GM12878 (cell line): ENCODE results near the gene PIPOX.

Source experiments
- CTCF ChIP-seq, 3 experiments: IDR thresholded peaks in 2 of 3; conservative IDR thresholded peaks in 1 of 3; 2 replicates each; pipeline ENCODE4 v1.5.1; 2011; ENCODE audit warnings: low read depth in 3 of 3, low read length in 3 of 3, mild to moderate bottlenecking in 3 of 3, control low read depth in 2 of 3, moderate library complexity in 2 of 3, inconsistent platforms in 1 of 3, mixed read lengths in 1 of 3; ENCODE audit not compliant: control insufficient read depth in 2 of 3, insufficient read depth in 1 of 3; ENCODE audit errors: extremely low read depth in 1 of 3
- ETV6 ChIP-seq, 2 experiments: fragments of 450-650 bp in 1 of 2; IDR thresholded peaks in 1 of 2; conservative IDR thresholded peaks in 1 of 2; 2 replicates each; pipeline ENCODE4 v1.6.1; 2014; ENCODE audit warnings: antibody characterized with exemption in 1 of 2, borderline replicate concordance in 1 of 2, low read depth in 1 of 2, mild to moderate bottlenecking in 1 of 2, moderate library complexity in 1 of 2
- EZH2 ChIP-seq: IDR thresholded peaks from 2 replicates; pipeline ENCODE4 v1.6.1; 2012; ENCODE audit warnings: low read depth, mild to moderate bottlenecking, control low read depth, inconsistent platforms, low read length, borderline replicate concordance; ENCODE audit not compliant: control insufficient read depth
- FOS ChIP-seq: IDR thresholded peaks from 3 replicates; pipeline ENCODE4 v1.6.1; 2011; ENCODE audit warnings: borderline replicate concordance; ENCODE audit not compliant: insufficient read length; ENCODE audit errors: extremely low read depth
- IRF3 ChIP-seq: fragments of 450-650 bp; IDR thresholded peaks from 2 replicates; pipeline ENCODE4 v1.6.1; 2014; ENCODE audit warnings: mild to moderate bottlenecking
- JUND ChIP-seq: IDR thresholded peaks from 2 replicates; pipeline ENCODE4 v1.6.1; 2012; ENCODE audit warnings: low read depth, mild to moderate bottlenecking, low read length, improper control_type of control experiment, moderate library complexity
- MEF2A ChIP-seq: IDR thresholded peaks from 2 replicates; pipeline ENCODE4 v1.6.1; 2011; ENCODE audit warnings: low read depth, mild to moderate bottlenecking, low read length, moderate library complexity; ENCODE audit not compliant: insufficient read depth
- NR2C1 ChIP-seq: fragments of 450-650 bp; IDR thresholded peaks from 2 replicates; pipeline ENCODE4 v1.6.1; 2017; ENCODE audit warnings: antibody characterized with exemption, mild to moderate bottlenecking, moderate library complexity
- POLR2A ChIP-seq: IDR thresholded peaks from 2 replicates; pipeline ENCODE4 v1.6.1; 2011; ENCODE audit warnings: low read depth, mild to moderate bottlenecking, low read length
- POLR2AphosphoS2 ChIP-seq: IDR thresholded peaks from 2 replicates; pipeline ENCODE4 v1.6.1; 2011; ENCODE audit warnings: low read depth, mild to moderate bottlenecking, low read length, improper control_type of control experiment, moderate library complexity
- RAD21 ChIP-seq: IDR thresholded peaks from 2 replicates; pipeline ENCODE4 v1.6.1; 2011; ENCODE audit warnings: mild to moderate bottlenecking, low read depth, low read length, moderate library complexity; ENCODE audit not compliant: insufficient read depth
- SIN3A ChIP-seq: IDR thresholded peaks from 2 replicates; pipeline ENCODE4 v1.6.1; 2012; ENCODE audit warnings: low read depth, low read length, improper control_type of control experiment
- ZBED1 ChIP-seq: IDR thresholded peaks from 2 replicates; pipeline ENCODE4 v1.6.1; 2016; ENCODE audit warnings: borderline replicate concordance
- ZNF687 ChIP-seq: fragments of 450-650 bp; IDR thresholded peaks from 2 replicates; pipeline ENCODE4 v1.6.1; 2017; ENCODE audit warnings: mild to moderate bottlenecking, moderate library complexity

- TF ChIP-seq EZH2 (no peak), ETV6 (conservative IDR thresholded peaks at IDR 0.05 in 1 of 2, IDR thresholded peaks at IDR 0.05 in 1 of 2; ENCODE audit: borderline replicate concordance in 1 of 2, low read depth in 1 of 2) (no peak), ZBED1 (no peak), POLR2A (no peak), CTCF (IDR thresholded peaks at IDR 0.05 in 2 of 3, conservative IDR thresholded peaks at IDR 0.05 in 1 of 3; ENCODE audit: control insufficient read depth in 2 of 3, extremely low read depth in 1 of 3, insufficient read depth in 1 of 3, low read depth in 3 of 3, low read length in 3 of 3) (no peak), JUND (no peak), MEF2A (no peak), SIN3A (no peak), IRF3 (no peak), POLR2AphosphoS2 (no peak), ZNF687 (no peak), RAD21 (no peak), FOS (no peak), NR2C1 (no peak)
Measured at GRCh38 chr17:29039764-29040598, 3.0 kb upstream of the PIPOX start.
